Left forelimb (tissue), 1 donor: ENCODE results near the gene SLC25A13.

ENCODE experiments used
- DNase-seq: peaks from one replicate; pipeline ENCODE4 v3.0.0-alpha.2; 2018; ENCODE audit warnings: low spot score

SLC25A13 gene

DNA sequence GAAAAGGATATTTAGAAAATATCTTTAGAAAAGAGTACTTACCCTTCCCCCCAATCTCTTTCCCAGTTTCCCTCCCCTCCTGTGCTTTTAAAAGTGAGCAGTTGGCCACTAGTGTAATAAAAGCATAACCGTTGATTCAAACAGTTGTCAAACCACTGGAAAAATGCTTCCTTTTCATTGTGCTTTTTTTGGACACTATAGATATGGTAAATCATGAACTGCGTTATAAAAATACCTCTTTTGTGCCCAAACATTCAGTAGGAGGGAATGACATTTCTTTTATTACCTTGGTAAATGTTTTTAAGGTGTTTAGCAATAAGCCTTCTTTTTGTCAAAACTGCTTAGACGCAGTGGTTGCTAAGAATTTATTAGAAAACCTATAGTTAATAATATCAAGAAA is 232.4 kb downstream of the SLC25A13 start:
- no peak for DNase-seq

DNA sequence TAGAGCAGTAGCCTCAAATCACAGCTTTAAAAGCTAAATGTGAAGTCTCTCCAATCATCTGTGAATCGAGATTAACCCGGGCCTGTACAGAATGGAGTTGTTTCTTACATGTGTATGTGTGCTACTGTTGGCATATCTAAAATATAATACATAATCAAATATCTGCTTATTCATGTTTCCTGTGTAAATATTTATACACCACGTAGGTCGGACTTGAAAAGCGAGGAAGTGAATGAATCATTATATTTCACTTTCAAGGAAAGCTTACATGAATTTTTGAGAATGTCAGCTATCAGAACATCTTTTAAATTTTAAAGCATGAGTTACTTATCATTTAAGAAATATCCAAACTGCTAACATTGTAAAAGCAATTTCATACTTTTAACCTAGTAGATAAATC is 233.3 kb downstream of the SLC25A13 start:
- DNase-seq: no peak

DNA sequence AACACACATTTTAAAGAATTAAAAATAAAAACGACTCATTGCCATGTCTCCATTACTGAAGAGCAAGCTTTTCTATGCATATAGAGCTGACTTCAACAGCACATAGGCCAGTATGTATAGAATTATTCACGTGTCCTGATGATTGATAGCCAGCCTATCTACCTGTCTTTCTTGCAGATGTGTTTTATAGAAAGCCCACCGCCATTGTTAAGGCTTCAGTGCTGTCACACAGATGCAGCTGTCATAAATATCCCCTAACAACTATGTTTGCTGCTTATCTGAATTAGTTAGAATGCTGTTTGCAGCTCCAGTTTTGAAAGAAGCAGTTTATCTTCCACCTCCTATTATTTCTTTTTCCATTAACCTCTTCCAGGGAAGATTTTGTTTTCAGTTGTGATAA is 235.9 kb downstream of the SLC25A13 start:
- no peak for DNase-seq

DNA sequence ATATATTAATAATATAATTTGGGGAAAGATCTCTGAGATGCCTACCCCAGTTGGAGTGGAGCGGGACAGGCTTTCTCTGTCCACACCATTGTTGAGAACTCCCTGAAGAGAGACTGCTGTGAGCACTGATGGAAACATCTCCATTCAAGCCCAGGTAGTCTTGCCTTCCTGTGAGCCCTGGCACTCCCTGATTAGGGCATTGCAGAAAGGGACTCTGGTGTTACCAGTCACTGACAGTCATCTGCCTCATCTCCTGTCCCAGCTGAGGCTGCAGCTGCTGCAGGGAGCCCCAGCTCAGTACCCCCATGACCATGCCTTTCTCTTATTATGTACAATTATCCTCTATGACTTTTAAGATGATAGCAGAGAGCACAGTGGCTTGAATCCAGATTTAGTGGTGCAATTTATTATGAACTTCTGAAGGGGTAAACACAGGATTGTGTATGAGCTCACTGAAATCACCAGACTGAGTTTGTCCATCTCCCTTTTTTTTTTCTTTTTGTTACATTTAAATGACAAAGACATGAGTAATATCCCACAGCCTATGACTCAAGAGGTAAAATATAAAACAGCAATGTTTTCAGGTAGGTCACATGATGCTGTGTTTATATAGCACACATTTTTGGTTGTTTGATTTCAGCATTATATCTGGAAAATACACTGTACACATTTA is 236.9 kb downstream of the SLC25A13 start:
- DNase-seq: no peak

DNA sequence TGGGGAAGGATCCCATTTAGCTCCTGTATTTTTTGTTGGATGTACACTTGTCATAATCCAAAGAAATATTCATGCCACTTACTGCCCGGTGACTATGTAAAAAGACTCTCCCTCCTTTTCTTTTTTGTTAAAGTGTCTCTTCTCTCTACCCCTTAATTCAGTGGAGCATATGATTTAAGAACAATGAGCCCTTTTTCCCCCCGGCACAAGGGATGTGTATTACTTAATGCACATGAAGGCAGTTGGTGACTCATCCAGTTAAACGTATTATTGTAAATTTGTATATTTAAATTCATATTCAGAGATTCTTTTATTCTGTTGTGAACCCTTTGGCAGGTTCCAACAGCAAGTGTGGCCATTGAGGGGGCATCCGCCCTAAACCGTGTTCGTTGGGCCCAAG is 241.9 kb downstream of the SLC25A13 start:
- no peak for DNase-seq

- no peak for DNase-seq
These were observed 245.6 kb downstream of the SLC25A13 start for GRCh38 chr7:96076350-96076707.

DNA sequence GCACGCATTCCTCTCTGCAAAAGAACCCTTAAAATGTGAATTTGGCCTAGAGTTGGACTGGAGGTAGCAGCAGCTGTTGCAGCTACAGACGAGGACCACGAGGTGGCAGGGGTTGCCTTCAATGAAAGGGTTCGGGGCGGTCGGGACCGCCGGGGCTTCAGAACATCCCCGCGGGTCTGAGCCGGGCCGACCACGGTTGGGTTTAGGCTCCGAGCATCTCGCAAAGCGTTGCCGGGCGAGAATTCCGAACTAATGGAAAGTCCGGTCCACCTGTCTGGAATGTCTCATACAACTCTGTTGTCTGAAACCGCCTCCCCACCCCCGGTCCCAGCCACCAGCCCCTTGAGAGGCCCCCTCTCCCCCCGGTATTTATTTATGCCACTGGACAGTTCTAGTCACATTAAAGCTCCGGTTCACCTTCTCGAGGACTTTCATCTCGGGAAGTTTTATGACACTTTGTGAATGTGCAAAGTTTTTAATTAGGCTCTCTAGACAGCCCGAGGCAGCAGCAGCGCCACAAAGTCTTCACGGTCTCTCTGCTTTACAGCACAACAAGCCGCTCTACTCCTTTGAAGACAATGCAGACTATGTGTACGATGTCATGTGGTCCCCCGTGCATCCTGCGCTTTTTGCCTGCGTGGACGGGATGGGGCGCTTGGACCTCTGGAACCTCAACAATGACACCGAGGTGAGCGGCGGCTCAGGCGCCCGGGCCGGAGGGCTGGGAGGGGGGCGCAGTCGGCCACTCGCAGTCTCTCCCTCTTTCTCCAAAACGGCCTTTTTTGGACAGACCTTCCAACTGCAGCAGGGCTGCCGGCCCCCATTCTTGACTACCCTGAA is 246.2 kb downstream of the SLC25A13 start:
- DNase-seq: peak; percentile 81

DNA sequence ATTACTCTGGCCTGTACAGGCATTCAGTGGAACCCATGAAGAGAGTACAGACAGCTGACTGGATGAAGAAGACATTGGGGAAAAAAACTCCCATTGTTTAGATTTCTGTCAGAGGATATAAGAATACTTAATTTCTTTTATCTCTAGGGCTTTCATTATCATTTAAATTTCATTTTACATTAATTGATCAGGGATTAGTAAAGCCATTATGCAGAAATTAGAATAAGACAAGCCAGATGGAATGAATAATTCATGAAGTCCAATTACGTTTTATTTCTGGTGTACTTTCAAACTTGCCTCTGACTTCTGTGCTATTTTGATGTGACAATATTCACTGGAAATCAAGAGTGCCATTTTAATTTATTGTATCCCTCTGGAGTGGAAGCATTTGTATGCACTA is 247.0 kb downstream of the SLC25A13 start:
- no peak for DNase-seq
